ENCODE measurements around the gene NUP210.

The NUP210 gene

DNA sequence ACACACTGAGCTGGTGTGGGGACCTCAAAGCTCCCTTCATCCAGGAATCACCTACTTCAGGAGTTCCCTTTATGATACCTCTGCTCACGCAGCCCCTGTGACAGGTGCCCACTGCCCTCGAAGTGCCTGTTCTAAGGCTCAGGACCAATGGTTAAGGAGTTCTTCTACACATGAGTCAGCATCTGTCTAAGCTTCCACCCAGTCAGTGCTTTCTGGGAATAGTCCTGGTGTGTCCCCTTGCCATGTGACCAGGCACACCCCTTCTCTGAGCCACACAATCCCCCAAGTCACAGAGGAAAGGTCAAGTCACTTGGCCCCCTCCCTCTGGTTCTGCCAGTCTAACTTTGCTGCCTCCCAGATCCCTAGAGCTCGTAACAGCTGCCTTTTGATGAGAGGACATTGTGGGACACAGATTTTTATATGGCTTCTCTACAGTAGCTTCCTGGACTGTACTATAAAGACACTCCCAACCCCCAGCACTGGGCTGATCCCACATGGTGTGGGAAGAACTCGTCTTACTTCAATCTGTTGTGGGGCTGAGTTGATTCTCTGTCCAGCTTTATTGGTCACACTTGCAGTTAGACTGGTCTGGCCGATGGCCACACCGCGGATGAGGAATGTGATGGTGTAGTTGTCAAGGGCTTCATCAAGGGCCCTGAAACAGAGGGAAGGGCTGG is 78.8 kb downstream of the NUP210 start:
- no peak for TF ChIP-seq CTCF (IDR thresholded peaks at IDR 0.05; ENCODE audit: extremely low read depth, insufficient read depth, missing control alignments)
- DNase-seq (ENCODE audit: low spot score) = no peak
- in situ Hi-C loops (cut with MboI; ENCODE audit: low pct_unique_long_range_greater_than_20kb, low sequenced_read_pairs, unreplicated experiment) = no loop called here

GRCh38 chr3:13339833-13340232 is 80.3 kb downstream of the NUP210 start:
- TF ChIP-seq CTCF (IDR thresholded peaks at IDR 0.05; ENCODE audit: extremely low read depth, insufficient read depth, missing control alignments) = no peak
- no peak for DNase-seq (ENCODE audit: low spot score)
- in situ Hi-C loops (cut with MboI; ENCODE audit: low pct_unique_long_range_greater_than_20kb, low sequenced_read_pairs, unreplicated experiment) = no loop called here

DNA sequence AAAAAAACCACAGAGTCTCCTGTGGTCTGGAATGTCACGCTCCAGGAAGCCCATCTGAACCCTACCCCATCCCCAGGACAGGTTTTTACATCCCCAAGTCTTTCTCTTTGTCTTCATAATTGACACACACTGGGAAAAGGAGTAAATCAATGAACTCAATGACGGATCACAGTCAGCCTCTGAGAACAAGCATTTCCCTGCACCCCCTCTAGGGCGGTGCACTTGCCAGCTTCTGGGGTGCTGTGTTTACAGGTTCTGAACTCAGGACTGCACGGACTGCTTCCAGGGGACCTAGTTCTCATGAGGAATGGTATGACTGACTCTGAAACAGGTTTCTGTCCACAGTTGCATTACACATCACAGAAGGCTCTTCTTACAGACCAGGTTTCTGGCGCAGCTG is 81.1 kb downstream of the NUP210 start:
- no peak for DNase-seq (ENCODE audit: low spot score)
- in situ Hi-C loops (cut with MboI; ENCODE audit: low pct_unique_long_range_greater_than_20kb, low sequenced_read_pairs, unreplicated experiment) = no loop called here
- TF ChIP-seq CTCF (IDR thresholded peaks at IDR 0.05; ENCODE audit: extremely low read depth, insufficient read depth, missing control alignments) = no peak

DNA sequence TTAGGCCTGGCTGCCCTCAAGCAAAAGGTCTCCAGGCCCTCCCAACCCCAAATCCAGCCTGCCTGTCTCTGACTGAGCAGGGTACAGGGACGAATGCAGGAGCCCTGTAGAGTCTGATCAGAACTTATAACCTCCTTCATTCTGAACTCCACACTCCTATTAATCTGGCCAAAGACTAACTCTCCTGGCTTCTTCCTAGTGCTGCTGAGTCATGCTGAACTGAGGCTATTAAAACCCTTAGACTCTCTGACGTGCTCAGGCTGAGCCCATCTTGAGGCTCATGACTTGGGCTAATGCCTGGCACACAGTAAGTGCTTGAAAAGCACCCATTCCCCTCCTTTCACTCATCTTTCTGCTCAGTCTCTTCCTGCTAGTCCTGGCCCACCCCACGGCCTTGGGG is 81.9 kb downstream of the NUP210 start:
- in situ Hi-C loops (cut with MboI; ENCODE audit: low pct_unique_long_range_greater_than_20kb, low sequenced_read_pairs, unreplicated experiment) = no loop called here
- DNase-seq (ENCODE audit: low spot score) = no peak
- no peak for TF ChIP-seq CTCF (IDR thresholded peaks at IDR 0.05; ENCODE audit: extremely low read depth, insufficient read depth, missing control alignments)

DNA sequence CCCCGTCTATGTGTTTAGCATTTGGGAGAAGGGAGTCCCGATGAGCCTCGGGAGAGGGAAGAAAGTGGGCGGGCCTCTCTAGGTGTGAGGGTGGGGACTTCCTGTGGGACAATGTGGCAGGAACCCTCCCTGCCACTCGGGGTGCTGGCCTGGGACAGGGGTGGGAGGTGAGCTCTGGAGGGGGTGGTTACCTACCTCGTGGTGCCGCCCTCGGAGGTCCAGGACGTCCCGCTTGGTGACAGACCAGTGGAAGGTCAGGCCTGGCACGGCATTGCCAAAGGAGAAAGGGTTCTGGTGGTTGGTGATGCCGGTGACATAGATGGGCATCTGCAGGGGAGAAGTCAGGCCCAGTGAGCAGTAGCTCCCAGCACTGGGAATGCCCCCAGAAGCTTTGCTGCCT is 83.5 kb downstream of the NUP210 start:
- DNase-seq (ENCODE audit: low spot score) = no peak
- TF ChIP-seq CTCF (IDR thresholded peaks at IDR 0.05; ENCODE audit: extremely low read depth, insufficient read depth, missing control alignments) = no peak
- in situ Hi-C loops (cut with MboI; ENCODE audit: low pct_unique_long_range_greater_than_20kb, low sequenced_read_pairs, unreplicated experiment) = no loop called here

GRCh38 chr3:13335503-13335902 is 84.6 kb downstream of the NUP210 start:
- in situ Hi-C loops (cut with MboI; ENCODE audit: low pct_unique_long_range_greater_than_20kb, low sequenced_read_pairs, unreplicated experiment) = no loop called here
- no peak for DNase-seq (ENCODE audit: low spot score)
- no peak for TF ChIP-seq CTCF (IDR thresholded peaks at IDR 0.05; ENCODE audit: extremely low read depth, insufficient read depth, missing control alignments)
